NCI-H2107 (cell line): Measurements from ENCODE around the gene KIAA1586.
A peak's percentile ranks its signal among the peaks of the same experiment; 100 is the strongest.
"Not testable (repeated sequence)": the region's sequence is repeated elsewhere in the genome, so short reads cannot be mapped to it uniquely, and the experiment has no call there.

Experiments
- DNase-seq: peaks from one replicate; lab custom pipeline; 2025; lab: John Stamatoyannopoulos, UW

Gene KIAA1586

DNA sequence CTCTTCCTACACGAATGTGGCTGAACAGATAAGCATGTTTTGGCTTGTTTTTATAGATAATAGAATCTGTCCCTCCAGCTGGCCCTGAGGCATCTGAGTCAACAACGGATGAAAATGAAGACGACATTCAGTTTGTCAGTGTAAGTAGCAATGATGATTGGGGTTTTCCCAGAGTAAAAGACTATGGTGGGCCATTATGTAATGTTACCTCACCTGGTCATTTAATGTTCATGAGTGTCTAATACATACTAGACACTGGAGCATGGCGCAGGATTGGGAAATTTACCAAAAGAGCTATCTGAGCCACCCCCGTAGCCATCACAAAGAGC is 728 bp downstream of the KIAA1586 start:
- DNase-seq: not testable (repeated sequence)

DNA sequence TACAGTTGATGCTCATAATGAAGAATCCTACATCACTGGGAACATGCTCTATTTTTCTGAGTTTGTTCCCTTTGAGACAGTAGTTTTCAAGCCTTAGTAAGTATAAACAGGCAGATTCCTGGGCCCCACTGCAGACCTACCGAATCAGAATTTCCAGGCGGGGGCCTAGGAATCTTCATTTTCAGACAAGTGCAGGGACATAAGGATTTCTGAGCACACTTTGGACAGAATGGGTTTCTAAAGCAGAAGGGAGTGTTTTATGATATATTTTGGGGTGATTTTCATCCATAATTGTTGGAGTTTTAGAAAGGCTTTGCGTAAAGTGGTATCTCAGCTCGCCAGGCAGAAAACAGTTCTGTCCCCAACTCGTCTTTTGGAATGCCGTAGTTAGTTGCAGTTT is 1.4 kb downstream of the KIAA1586 start:
- DNase-seq: not testable (repeated sequence)

DNA sequence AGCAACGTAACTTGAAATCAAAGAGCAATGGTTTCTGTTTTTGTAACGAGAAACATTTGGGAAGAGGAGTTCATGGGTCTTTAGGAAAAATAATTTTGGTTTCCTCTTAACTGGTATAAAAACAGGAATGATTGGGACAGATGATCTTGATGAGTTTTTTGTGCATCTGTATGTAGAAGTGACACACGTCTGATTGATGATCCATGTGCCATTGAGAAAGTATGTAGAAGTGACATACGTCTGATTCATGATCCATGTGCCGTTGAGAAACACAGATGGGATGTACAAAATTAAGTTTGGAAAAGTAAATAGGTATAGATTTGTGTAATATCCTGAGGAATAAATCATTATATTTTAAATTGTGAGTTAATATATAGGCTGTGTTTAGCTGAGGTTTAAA is 2.1 kb downstream of the KIAA1586 start:
- DNase-seq: no peak

DNA sequence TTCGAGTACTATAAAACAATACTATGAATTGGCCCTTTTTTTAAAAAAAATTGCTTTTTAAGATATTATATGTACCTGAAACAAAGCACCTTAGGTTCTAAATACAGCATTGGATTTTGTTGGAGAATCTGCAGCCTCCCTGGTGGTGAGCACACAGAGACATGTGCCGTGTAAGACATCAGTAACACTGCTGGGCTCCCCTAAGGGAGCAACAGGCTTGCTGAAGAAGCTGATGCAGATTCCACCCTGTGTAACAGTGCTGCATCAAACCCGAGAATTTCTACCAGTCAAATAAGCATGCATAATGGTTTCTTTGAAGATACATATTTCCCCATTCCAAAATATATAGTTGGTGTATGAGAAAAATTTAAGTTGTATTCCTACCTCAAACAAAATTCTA is 17.4 kb downstream of the KIAA1586 start:
- no peak for DNase-seq

DNA sequence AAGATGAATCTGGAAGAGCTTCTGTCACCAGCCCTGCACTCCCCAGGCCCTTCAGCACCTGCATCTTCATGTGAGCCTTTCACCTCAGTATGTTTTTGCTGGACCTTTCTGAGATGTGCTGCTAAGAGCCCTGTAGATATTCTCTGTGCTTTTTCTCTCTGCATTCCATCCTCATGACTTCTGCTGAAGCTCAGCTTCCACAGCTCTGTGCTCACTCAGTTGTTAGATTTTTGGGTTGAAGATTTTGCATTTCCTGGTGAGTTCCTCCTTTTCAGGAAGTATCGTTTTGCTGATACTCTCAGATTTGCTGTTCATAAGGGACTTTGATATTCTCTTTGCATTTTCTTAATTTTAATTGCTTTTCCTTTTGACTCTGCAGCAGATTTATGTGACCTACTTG is 18.3 kb downstream of the KIAA1586 start:
- no peak for DNase-seq

DNA sequence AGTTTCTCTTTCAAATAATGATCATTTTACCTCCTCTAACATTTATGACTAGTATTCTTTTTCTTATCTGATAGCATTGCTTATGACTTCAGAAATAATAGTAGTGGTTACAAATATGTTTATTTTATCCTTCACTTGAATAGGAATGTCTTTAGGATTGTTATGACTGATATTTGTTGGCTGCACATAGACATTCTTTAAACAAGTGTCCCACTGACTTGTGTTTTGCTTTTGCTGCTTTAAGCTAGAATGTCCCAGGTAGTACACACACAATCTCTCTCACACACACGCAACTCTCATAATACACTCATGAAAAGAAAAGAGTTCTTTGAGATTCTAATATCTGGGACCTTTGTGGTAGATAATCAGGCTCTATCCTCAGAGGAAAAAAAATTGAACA is 21.6 kb downstream of the KIAA1586 start:
- DNase-seq: no peak

DNA sequence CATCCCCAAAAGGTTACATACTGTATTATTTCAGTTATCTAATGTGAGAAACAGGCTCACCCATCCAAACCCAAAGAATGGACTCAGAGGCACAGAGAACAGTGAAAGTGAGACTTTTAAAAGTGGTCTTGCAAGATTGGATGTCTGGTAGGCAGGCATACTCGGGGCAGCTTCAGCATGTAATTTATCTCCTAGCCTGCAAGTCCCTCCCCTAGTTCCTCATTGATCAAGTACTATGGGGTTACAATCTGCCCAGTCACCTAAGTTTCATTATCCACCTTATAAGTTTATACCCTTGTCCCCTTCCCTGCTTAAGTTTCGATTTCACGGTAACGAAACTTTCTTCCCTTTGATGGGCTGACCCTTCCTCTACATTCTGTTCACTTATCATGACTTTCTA is 22.7 kb downstream of the KIAA1586 start:
- no peak for DNase-seq

DNA sequence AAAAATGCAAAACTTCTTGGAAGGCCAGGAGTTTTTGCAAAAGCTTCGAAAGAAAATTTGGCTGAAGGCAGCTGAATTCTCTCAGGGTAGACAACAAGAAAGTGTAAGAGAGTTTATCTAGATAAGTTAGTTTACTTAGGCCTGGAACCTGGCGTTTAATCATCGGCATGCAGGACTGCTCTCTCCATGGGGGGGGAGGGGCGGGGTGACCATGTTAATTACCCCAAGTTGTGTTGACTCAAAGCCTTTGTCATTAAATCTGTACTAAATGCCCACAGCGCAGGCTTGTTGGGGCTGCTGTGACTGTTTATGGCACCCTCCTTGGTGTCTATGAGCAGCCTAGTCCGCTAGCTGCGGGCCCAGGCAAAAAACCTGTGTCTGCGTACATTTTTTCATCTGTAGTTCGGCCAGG is 23.4 kb downstream of the KIAA1586 start:
- DNase-seq: no peak

DNA sequence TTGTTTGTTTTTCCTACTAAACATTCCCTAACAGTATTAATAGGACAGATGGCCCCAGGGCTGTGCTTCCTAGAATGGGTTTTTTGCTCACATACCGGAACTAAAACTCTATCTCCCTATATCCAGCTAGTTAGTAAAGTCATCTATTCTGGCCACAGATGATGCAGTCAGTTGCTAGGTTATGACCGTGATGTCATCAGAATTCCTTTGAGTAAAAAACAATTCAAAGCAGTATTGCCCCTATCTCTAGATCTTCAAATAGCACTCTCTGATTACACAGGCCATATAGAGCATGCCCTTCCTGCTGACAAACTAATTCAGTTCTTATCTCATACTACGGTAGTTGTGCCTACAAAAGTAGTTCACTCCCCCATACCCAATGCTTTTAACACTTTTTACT is 25.6 kb downstream of the KIAA1586 start:
- no peak for DNase-seq

DNA sequence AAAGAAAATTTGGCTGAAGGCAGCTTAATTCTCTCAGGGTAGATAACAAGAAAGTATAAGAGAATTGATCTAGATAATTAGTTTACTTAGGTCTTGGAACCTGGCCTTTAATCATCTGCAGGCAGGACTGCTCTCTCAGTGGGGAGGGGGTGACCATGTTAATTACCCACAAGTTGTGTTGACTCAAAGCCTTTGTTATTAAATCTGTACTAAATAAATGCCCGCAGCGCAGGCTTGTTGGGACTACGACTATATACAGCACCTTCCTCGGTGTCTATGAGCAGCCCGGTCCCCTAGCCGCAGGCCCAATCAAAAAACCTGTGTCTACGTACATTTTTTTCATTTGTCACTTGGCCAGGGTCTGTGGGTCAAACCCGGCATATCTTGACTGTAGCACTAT is 27.9 kb downstream of the KIAA1586 start:
- no peak for DNase-seq

DNA sequence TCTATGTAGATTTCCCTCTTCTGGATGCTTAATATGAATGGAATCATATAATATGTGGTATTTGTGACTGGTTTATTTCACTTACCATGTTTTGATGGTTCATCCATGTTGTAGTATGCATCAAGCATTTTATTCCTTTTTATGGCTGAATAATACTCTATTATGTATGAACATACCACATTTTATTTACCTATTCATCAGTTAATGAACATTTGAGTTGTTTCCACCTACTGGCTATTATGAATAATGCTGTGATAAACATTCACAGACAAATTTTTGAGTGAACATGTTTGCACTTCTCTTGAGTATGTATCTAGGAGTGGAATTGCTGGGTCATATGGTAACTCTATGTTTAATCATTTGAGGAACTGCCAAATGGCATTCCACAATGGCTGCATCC is 28.6 kb downstream of the KIAA1586 start:
- no peak for DNase-seq

DNA sequence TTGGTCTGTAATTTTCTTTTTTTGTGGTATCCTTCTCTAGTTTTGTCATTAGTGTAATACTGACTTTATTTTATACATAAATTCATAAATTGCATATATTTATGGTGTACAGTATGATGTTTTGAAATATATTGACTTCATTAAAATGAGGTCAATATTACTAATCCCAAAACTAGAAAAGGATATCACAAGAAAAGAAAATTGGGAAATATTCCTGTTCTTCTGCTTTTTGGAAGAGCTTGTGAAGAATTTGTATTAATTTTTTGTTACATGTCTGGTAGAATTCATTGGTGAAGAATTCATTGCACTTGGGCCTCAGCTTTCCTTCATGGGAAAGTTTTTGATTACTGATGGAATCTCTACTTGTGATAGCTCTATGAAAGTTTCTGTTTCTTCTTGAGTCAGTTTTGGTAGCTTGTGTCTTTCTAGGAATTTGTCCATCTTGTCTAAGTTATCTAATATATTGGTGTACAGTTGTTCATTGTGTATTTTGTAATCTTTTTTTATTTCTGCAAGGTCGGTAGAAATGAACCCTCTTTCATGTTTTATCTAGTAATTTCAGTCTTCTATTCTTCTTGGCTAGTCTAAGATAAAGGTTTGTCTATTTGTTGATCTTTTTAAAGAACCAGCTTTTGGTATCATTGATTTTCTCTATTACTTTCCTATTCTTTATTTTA is 32.2 kb downstream of the KIAA1586 start:
- no peak for DNase-seq

DNA sequence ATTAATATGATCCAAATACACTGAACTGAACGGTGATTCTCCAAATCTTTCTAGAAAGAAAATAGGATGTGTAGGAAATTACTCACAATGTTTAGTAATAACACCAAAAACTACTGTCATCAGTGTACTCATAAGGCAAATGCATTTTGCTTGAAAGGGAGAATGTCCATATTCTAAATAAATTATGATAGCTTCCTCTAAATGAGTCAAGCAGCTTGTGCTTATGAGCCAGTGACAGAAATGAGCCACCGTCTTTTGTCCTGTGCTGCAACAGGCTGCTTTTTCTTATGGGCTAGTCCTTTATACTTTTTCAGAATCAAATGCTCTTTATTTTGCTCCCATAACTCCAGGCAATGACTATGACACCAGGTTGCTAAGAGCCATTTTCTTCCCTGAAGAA is 39.0 kb downstream of the KIAA1586 start:
- no peak for DNase-seq

DNA sequence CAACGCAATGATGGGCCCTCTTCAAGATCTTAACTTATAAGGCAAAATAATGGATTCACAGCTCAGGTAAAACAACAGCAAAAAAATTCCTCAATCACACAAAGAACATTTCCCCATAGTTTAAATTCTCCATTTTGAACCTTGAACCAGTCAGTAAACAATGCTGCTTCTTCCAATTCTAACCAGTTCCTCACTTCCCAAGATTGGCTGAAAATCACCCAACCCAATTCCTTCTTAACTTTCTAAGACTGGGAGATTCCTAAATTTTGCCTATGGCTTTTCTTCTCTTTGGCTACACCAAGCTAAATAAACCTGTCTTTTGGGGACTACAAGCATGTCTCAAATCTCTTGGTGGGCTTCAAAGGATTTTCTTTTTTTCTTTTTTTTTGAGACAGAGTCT is 40.4 kb downstream of the KIAA1586 start:
- DNase-seq: no peak

DNA sequence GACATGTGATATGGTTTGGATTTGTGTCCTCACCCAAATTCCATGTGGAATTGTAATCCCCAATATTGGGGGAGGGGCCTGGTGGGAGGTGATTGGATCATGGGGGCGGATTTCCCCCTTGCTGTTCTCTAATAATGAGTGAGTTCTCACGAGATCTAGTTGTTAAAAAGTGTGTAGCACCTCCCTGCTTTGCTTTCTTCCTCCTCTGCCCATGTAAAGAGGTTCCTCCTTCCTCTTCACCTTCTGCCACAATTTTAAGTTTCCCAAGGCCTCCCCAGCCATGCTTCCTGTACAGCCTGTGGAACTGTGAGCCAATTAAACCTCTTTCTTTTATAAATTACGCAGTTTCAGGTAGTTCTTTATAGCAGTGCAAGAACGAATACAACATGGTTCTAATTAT is 41.4 kb downstream of the KIAA1586 start:
- no peak for DNase-seq

DNA sequence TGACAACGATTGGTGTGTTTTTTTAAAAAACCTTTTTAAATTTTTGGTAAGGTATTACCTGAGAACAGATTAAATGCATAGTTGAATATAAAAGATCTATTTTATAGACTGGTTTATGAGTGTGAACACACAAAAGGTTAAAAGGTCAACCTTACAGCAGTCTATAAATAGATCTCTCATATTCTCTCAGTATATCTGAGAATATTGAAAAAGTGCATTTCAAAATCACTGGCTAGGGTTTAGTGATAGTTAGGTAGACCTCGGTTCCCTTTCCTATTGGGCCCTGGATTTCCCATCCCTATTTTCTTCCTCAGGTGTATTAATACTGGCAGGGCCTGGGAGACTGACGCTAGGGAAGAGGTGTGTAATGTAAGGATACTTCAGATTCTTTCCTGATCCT is 42.8 kb downstream of the KIAA1586 start:
- no peak for DNase-seq

DNA sequence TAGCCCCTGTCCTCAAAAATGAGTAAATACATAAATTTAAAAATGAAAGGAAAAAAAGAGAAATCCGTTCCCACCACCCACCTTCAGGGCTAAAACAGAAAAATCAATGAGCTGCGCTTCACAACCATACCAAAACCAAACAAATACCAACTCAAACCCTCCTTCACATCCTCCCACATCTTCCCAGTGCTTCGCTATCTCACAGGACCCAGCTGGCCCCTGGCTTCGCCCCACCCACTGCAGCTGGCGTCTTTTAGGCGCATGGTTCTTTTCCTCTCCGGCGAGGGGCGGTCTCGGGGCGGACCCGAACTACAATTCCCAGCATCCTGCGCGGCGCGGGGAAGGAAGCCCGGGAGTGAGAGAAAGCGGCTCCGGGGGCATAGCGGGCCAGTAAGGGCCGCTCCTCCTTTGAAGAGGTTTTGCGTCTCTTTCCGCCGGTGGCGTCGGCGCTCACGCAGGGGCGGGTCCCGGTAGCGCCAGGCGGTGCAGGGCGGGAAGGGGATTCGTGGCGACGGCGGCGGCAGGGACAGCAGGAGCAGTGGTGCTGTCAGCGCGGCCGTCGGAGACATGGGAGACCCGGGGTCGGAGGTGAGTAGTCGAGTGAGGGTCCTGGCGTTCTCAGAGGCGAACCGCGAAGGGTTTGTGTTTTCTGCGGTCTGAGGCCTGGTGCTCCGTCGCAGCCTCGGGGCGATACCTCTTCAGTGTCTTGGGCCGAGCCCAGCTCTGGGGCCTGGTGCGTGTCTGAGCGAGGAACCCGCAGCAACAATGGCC is 43.4 kb downstream of the KIAA1586 start, which contains the start of gene ZNF451:
Gene ZNF451 (plus strand): TSS at position 502 of the 771 bp plus-strand sequence. CDS start 66 bp downstream, at position 568.
- DNase-seq: peak; percentile 94

DNA sequence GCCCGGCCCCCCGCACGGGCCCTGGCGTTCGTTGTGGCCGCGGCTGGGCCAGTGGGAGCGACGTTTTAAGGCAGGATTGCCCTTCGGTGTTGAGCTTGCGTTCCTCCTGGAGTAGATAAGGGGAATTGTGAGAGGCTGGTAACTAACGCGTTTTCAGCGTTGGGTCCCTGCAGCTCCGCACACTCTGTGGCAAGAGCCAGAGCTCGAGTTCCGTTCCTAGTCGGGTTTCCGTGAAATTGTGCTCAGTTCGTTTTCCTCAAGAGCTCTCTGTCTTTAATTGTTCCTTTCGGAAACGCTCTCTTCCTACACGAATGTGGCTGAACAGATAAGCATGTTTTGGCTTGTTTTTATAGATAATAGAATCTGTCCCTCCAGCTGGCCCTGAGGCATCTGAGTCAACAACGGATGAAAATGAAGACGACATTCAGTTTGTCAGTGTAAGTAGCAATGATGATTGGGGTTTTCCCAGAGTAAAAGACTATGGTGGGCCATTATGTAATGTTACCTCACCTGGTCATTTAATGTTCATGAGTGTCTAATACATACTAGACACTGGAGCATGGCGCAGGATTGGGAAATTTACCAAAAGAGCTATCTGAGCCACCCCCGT is 44.1 kb downstream of the KIAA1586 start:
- not testable (repeated sequence) for DNase-seq

DNA sequence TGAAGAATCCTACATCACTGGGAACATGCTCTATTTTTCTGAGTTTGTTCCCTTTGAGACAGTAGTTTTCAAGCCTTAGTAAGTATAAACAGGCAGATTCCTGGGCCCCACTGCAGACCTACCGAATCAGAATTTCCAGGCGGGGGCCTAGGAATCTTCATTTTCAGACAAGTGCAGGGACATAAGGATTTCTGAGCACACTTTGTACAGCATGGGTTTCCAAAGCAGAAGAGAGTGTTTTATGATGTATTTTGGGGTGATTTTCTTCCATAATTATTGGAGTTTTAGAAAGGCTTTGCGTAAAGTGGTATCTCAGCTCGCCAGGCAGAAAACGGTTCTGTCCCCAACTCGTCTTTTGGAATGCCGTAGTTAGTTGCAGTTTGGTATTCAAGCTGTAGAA is 44.9 kb downstream of the KIAA1586 start:
- not testable (repeated sequence) for DNase-seq

DNA sequence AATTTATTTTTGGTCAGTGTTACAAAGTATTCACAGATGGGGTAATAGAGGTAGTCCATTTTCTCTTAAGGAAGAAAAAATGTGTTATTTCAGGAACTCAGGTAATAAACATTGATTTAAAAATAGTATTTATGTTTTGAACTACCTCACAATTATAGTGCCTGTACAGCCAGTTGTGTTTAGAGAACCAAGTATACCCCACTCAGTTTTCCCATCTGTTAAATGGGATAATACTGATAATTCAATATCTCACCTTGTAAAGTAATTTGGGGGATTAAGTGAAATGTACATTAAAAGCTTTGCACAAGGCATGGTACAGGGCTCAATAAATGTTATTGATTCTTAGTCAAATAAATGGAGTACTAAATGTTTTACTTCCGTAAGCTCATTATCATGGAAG is 48.2 kb downstream of the KIAA1586 start:
- no peak for DNase-seq

DNA sequence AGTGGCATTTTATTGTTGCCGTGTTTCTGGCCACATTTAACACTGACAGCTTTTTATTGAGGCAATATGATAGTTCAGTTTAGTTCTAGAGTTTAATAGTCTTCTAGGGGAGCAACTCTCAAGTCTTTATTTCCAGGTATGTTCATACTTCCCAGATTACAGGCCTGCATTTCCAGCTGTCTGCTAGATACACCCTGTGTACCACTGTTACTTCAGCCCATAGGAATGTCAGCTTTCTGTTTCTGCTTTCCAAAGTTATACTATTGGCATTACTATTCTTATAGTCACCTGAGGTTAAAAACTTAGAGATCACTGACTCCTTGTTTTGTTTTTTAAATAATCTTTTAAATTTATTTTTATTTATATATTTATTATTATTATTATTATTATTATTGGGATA is 51.1 kb downstream of the KIAA1586 start:
- DNase-seq: no peak

DNA sequence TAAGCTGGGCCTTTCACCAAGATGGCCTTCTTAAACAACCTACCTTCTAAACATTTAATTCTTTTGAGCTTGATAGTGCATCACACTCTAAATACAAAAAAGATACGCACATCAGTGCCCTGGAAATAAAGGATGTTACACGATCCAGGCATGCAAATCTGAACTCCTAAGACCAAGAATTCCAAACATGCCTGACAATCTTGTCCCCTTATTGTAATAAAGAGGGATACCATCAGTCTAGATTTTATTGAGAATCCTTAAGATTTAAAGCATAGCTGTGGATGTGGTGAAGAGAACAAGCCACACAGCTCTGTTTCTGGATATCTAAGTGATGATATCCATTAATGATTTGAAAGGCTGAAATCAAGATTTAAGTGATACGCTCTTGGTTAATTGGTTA is 56.5 kb downstream of the KIAA1586 start:
- DNase-seq: no peak

DNA sequence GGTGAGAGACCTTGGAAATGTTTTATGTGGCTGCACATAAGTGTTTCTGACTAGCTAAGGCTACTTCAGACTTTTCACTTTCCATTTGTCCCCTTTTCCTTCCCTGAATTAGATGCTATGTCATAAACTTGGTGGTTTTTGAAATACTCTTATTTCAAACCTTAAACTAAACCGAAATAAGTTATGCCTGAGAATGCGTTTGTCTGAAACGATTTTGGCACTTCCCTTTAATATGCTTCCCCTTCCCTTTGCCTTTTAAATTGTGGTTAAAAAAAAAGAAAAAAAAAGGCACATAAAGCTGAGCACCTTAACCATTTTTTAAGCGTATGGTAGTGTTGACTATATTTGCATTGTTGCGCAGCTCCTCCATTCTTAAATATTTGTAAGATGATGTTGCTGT is 57.8 kb downstream of the KIAA1586 start:
- DNase-seq: no peak
